ENCODE data around the gene SLC48A1. TPM values are rescaled to one million over a fixed set of nuclear protein-coding genes. Genes with fewer than 3 reads are reported as not detected.

The SLC48A1 gene
- total and polyA plus RNA-seq, 8 donors: 2.3 to 29.0 (median 13.7) TPM

GRCh38 chr12:47733142-47733541, 39.9 kb upstream of the SLC48A1 start:
- H3K9me3 ChIP-seq: no peaks in the 10 kb centered on the region
- WGBS, 5 donors: 82 to 91% (median 85%) methylated on average over 2 to 4 of the region's 4 CpGs
- TF ChIP-seq POLR2AphosphoS5 (IDR thresholded peaks at IDR 0.05) (no peak), POLR2A (IDR thresholded peaks at IDR 0.05) (no peak), EP300 (IDR thresholded peaks at IDR 0.05) (no peak)
- no peaks in the 10 kb centered on the region for H3K36me3 ChIP-seq
- no peaks in the 10 kb centered on the region for H3K27me3 ChIP-seq
- intact Hi-C loops (cut with DNase I; ENCODE audit: low total_unique reads): no loop called here
- H3K27ac ChIP-seq: no peak overlapping the region
- no peak overlapping the region for H3K4me3 ChIP-seq
- H3K4me1 ChIP-seq: peaks cover 40 to 57% (median 52%) of the 10 kb centered on the region in 4 donors
- DNase-seq: no peak

GRCh38 chr12:47734725-47735480, 38.1 kb upstream of the SLC48A1 start:
- H3K27ac ChIP-seq: peak overlapping the region in 4 of 5 donors; percentile 23 to 84 (median 80)
- 60 to 78% (median 73%) methylated on average over 10 to 12 of the region's 12 CpGs for WGBS, 5 donors
- DNase-seq: peak in 1 of 2 donors; percentile 72
- no peaks in the 10 kb centered on the region for H3K36me3 ChIP-seq
- intact Hi-C loops (cut with DNase I; ENCODE audit: low total_unique reads): no loop called here
- H3K4me1 ChIP-seq: peaks cover 46 to 55% (median 51%) of the 10 kb centered on the region in 4 donors
- no peak for TF ChIP-seq POLR2AphosphoS5 (IDR thresholded peaks at IDR 0.05)
- no peak for TF ChIP-seq CTCF (IDR thresholded peaks at IDR 0.05)
- no peak for TF ChIP-seq POLR2A (IDR thresholded peaks at IDR 0.05)
- TF ChIP-seq EP300 (IDR thresholded peaks at IDR 0.05): no peak
- H3K27me3 ChIP-seq: no peaks in the 10 kb centered on the region
- no peaks in the 10 kb centered on the region for H3K9me3 ChIP-seq
- no peak overlapping the region for H3K4me3 ChIP-seq

- Histone ChIP-seq H3K27me3 (no peaks in the 10 kb centered on the region), H3K27ac (peak overlapping the region in 4 of 5 donors; percentile 63 to 84 (median 80)), H3K4me3 (no peak overlapping the region), H3K4me1 (peaks cover 41 to 49% (median 46%) of the 10 kb centered on the region in 4 donors), H3K9me3 (no peaks in the 10 kb centered on the region), H3K36me3 (no peaks in the 10 kb centered on the region)
- no peak for DNase-seq
- TF ChIP-seq CTCF (IDR thresholded peaks at IDR 0.05): no peak
- intact Hi-C loops (cut with DNase I; ENCODE audit: low total_unique reads): no loop called here
- 83 to 93% (median 87%) methylated on average over 11 of the region's 11 CpGs for WGBS, 5 donors
These were observed 37.4 kb upstream of the SLC48A1 start for GRCh38 chr12:47735649-47736048.

GRCh38 chr12:47736216-47736615, 36.8 kb upstream of the SLC48A1 start:
- peak overlapping the region in 1 of 4 donors; percentile 3 for H3K4me3 ChIP-seq
- intact Hi-C loops (cut with DNase I; ENCODE audit: low total_unique reads): no loop called here
- 58 to 87% (median 70%) methylated on average over 3 to 4 of the region's 4 CpGs for WGBS, 5 donors
- H3K27ac ChIP-seq: peak overlapping the region; percentile 15 to 84 (median 79)
- no peaks in the 10 kb centered on the region for H3K36me3 ChIP-seq
- no peaks in the 10 kb centered on the region for H3K27me3 ChIP-seq
- peaks cover 40 to 51% (median 46%) of the 10 kb centered on the region in 4 donors for H3K4me1 ChIP-seq
- H3K9me3 ChIP-seq: no peaks in the 10 kb centered on the region
- no peak for DNase-seq
- TF ChIP-seq POLR2AphosphoS5 (IDR thresholded peaks at IDR 0.05) (no peak), POLR2A (IDR thresholded peaks at IDR 0.05) (no peak), CTCF (IDR thresholded peaks at IDR 0.05) (no peak), EP300 (IDR thresholded peaks at IDR 0.05) (no peak)
